RWPE1 (cell line): ENCODE measurements around the gene LGALS12.
"Not testable (repeated sequence)": the region's sequence is repeated elsewhere in the genome, so short reads cannot be mapped to it uniquely, and the experiment has no call there.

Source experiments
- CTCF ChIA-PET: fragments of 350-600 bp; sonication (Branson Sonifier 250); formaldehyde crosslinking; extraction: SDS; loops from one replicate; lab custom pipeline; 2021; lab: Yijun Ruan, JAX
- POLR2A ChIA-PET: fragments of 400-600 bp; formaldehyde crosslinking; extraction: SDS; loops from one replicate; lab custom pipeline; 2020; ENCODE audit warnings: antibody characterized with exemption; ENCODE audit not compliant: low non-redundant PET; lab: Yijun Ruan, JAX
- DNase-seq: peaks from one replicate; pipeline ENCODE4 v3.0.0; 2012; ENCODE audit warnings: low spot score
- H3K27ac ChIP-seq: fragments of 450-650 bp; 2 replicates; pipeline ENCODE4 v1.5.1; 2017
- TF ChIP-seq, protein P1 (sequence below): fragments of 450-650 bp; conservative IDR thresholded peaks from 2 replicates; pipeline ENCODE4 v1.5.1; 2017; ENCODE audit warnings: low read depth, mild to moderate bottlenecking

Gene LGALS12

DNA sequence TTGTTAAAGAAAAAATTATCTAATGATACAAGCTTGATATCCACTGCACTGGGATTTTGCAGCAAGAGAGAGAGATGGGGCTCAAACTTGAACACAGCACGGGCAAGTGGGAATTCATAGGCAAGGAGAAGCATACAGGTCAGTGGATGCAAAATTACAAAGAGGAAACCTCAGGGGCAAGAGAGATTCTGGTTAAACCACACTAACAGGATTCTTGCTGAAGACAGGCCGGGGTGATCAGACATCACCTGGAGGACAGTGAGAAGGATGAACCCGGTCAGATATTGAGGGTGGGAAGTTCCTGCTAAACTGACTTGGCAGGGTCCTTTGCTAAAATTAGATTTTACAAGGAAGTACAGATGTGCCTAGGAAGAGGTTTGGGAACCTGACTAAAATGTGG is 28.2 kb downstream of the LGALS12 start:
- ChIA-PET POLR2A (no interaction called here), CTCF (no interaction called here)
- no peak for DNase-seq
- H3K27ac ChIP-seq: no peak overlapping the region
- TF ChIP-seq, protein P1, sequence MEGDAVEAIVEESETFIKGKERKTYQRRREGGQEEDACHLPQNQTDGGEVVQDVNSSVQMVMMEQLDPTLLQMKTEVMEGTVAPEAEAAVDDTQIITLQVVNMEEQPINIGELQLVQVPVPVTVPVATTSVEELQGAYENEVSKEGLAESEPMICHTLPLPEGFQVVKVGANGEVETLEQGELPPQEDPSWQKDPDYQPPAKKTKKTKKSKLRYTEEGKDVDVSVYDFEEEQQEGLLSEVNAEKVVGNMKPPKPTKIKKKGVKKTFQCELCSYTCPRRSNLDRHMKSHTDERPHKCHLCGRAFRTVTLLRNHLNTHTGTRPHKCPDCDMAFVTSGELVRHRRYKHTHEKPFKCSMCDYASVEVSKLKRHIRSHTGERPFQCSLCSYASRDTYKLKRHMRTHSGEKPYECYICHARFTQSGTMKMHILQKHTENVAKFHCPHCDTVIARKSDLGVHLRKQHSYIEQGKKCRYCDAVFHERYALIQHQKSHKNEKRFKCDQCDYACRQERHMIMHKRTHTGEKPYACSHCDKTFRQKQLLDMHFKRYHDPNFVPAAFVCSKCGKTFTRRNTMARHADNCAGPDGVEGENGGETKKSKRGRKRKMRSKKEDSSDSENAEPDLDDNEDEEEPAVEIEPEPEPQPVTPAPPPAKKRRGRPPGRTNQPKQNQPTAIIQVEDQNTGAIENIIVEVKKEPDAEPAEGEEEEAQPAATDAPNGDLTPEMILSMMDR: no peak

DNA sequence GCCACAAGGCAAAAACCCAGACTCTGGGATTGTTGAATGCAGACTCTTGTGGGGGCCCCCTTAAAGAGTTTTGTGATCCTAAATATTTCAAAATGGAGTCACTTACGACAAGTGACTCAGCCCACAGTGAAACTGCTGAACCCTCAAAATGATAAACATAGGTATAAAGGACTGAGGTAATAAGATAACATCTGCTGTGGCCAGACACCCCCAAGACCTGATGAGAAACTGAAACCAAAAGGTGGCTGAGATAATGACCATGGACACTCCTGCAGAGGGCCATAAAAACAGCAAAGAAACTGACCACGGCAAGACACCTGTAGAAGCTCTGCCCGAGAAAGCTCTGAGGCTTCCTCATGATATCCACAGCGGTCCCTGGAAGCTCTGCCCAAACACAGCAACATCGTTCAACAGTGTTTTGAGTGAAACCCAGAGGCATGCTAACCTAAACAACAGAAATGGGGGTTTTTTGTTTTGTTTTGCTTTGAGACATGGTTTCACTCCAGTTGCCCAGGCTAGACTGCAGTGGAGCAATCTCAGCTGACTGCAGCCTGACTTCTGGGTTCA is 29.1 kb downstream of the LGALS12 start:
- no peak for DNase-seq
- CTCF ChIA-PET: no interaction called here
- H3K27ac ChIP-seq: no peak overlapping the region
- POLR2A ChIA-PET: no interaction called here
- TF ChIP-seq, protein P1: no peak

DNA sequence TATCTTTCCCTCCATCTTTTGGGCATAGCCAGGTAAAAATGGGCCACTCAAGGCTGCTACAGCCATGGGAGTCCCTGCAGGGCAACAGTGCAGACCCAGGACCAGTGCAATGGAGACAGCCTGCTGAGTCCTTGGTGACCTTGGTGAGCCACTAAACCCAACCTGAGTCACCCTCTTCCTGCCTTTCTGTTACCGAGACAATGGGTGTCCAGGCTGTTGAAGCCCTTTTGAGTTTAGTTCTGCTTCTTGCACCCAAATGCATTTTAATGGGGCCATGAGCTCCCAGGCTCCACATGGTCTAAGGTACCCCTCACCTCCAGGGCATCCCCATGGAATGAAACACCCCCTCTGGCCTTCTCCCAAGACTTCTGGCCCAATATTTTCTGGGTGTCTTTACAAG is 29.9 kb downstream of the LGALS12 start:
- no peak for DNase-seq
- CTCF ChIA-PET: interaction anchor here (0.7 kb wide), 1 partner anchor 820 kb away, joined by 7 read pairs; no protein-coding TSS in a partner anchor
- POLR2A ChIA-PET: no interaction called here
- no peak overlapping the region for H3K27ac ChIP-seq
- TF ChIP-seq, protein P1: no peak

DNA sequence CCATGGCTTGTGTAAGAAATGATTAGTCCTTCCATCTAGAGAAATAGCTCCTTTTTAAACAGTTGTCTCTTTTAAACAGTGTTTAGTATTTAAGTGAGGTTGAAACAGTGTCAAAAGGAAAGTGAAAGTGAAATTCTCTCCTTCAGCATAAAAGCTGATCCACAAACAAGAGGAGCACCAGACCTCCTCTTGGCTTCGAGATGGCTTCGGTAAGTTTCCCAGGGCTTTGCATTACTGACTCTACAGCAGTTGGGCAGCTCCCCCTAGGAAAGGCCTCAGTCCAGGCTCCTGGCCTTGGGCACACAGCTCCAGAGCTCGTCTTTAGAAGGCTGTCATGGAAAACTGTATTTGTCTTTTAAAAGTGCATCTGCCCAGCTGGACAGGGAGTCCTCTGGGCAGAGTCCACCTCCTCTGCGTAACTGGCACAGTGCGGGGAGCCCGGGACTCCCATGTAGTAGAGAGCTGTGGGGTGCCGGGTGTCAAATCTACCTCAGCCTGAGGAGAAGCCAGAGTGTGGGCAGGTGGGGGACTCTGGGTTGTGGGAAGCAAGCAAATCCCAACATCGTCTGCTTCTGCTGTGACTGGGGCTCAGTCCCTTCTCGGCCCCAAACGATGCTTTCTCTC is 30.9 kb downstream of the LGALS12 start, which contains the start of gene PLAAT4:
PLAAT4 (plus strand) TSS at position 140 of the 624 bp plus-strand sequence; CDS start at position 201, 61 bp downstream.
- TF ChIP-seq, protein P1: no peak
- CTCF ChIA-PET: interaction anchor here (0.6 to 0.7 kb wide), 2 partner anchors 32 to 819 kb away, joined by 4 to 7 read pairs; no protein-coding TSS in a partner anchor
- peak within 1 kb of the TSS; percentile 65 for H3K27ac ChIP-seq
- DNase-seq: peak; percentile 26
- POLR2A ChIA-PET: no interaction called here

DNA sequence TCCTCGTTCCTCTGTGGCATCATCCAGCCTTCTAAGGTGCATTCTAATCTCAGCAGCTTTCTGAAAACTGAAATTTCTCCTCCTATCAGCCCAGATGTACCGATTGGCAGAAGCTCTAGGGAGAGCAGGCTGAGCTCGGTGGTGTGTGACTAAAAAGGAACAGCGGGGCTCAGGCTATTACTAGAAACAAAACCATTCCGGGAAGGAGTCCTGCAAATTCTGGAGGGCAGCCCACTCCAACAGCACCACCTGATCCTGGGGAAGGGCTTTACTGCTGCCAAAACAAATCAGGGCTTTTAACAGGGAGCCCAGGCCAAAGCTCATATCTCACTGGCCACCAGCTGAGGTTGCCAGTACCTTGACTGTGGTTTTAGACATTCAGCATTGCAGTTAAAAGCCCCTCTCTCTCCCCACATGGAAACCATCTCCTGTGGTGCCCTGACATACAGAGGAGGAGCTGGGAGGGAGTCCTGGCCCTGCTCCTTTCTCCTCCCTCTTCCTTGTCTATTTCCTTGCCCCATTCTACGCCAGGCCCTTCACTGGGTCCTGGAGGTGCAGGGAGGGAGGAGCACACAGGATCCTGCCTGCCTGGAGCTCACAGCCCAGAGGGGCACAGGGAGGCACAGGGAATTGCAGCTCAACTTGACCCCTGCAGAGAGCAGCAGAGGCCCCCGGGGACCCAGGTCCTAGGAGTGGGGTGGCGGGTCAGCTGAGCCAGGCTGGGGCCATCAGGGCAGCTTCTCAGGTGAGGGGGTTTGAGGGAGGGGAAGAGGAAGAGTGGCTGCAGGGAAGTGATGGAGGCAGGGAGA is 31.6 kb downstream of the LGALS12 start:
- ChIA-PET POLR2A (no interaction called here), CTCF (interaction anchor here (0.6 kb wide), 1 partner anchor 32 kb away, joined by 4 read pairs; no protein-coding TSS in a partner anchor)

DNA sequence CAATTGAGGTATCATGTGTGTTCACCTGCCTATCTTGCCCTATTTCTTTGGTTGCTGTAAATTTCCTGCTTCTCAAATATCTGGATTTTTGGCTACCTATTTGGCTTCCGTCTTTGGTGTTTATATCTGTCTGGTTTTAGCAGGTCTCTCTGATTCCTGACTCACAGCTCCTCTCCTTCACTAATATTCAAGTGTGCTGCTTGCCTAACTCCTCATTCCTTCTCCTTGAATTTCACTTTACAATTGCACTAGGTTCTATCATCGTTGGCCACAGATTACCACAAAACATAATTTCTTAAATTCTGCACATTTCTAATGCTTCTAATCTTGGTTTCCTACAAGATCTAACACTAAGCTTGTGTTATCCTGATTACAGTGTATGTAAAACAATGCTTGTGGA is 36.6 kb downstream of the LGALS12 start:
- DNase-seq, CTCF ChIA-PET, H3K27ac ChIP-seq, POLR2A ChIA-PET: not testable (repeated sequence)

More for the DNA sequence above, 31.6 kb downstream of the LGALS12 start:
- DNase-seq: no peak
- peak overlapping the region; percentile 65 for H3K27ac ChIP-seq
- TF ChIP-seq, protein P1: no peak
